ENCODE results near the gene CDK14.

GRCh38 chr7:91212582-91212981, 616.5 kb downstream of the CDK14 start:
- TF ChIP-seq CTCF (IDR thresholded peaks at IDR 0.05) (no peak), POLR2A (IDR thresholded peaks at IDR 0.05) (no peak), EP300 (IDR thresholded peaks at IDR 0.05) (no peak)

All from ovary (tissue), 3 donors.